Colonic mucosa (tissue), 4 donors: ENCODE measurements around the gene RPTOR. TPM values are rescaled to one million over a fixed set of nuclear protein-coding genes. Genes with fewer than 3 reads are reported as not detected.

Experiments
- DNase-seq: peaks from one replicate; pipeline ENCODE4 v3.0.0-alpha.2; 2020
- H3K27ac ChIP-seq: fragments of 200-600 bp; one replicate; pipeline ENCODE4 v1.8.0; 2021
- H3K27me3 ChIP-seq: fragments of 200-600 bp; one replicate; pipeline ENCODE4 v1.8.0; 2021
- H3K36me3 ChIP-seq: fragments of 200-600 bp; one replicate; pipeline ENCODE4 v1.8.0; 2021
- H3K4me1 ChIP-seq: fragments of 200-600 bp; one replicate; pipeline ENCODE4 v1.8.0; 2021; ENCODE audit warnings: mild to moderate bottlenecking
- H3K4me3 ChIP-seq: fragments of 200-600 bp; one replicate; pipeline ENCODE4 v1.8.0; 2021
- H3K9ac ChIP-seq, 2 donors: one replicate each; pipeline ENCODE4 v1.7.0; 2013; ENCODE audit warnings: control low read depth in 2 of 2, low read depth in 2 of 2, low read length in 2 of 2
- H3K9me3 ChIP-seq: fragments of 200-600 bp; one replicate; pipeline ENCODE4 v1.8.0; 2021
- intact Hi-C: fragments of 100-400 bp; cut with DNase I; formaldehyde crosslinking; loops from one replicate; pipeline ENCODE4 v1.14.1; 2022
- total RNA-seq, 2 donors: library from RNA; stranded (reverse); fragmentation: NEBNext Ultra II Directional in 1 of 2; extraction: Animal tissue kit (Norgen Biotek cat#: 25700) in 1 of 2; gene quantifications; one replicate each; pipeline ENCODE4 v1.2.1, GENCODE V29; 2021
- TF ChIP-seq, protein P1 (sequence below): fragments of 200-600 bp; IDR thresholded peaks from one replicate; pipeline ENCODE4 v1.8.0; 2022; ENCODE audit warnings: antibody characterized with exemption, mild to moderate bottlenecking
- donor health status: healthy.
- donor health status: DM: no; HTN: no; CAD: no.
- donor health status: DM: no; HTN: no; CAD: no.

RPTOR gene
- total RNA-seq, 2 donors from 2014 or later, result 21.2 to 39.6 TPM

DNA sequence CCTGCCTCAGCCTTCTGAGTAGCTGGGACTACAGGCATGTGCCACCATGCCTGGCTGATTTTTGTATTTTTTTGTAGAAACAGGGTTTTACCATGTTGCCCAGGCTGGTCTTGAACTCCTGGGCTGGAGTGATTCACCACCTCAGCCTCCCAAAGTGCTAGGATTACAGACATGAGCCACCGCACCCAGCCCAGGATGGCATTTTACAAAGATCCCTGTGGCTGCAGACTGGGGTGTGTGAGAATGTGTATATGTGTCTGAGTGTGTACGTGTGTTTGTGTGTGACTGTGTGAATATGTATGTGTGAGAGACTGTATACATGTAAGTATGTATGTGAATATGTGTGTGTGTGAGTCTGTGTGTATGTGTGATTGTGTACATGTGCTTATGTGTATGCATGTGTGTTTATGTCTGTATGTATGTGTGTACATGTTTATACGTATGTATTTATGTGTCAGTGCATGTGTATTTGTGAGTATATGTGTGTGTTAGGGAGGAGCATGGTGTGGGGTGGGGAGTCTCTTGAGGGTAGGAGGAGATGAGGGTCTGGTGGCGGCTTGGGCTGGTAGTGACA is 17.0 kb downstream of the RPTOR start:
- H3K9ac ChIP-seq, result no peak overlapping the region
- intact Hi-C loops, result no loop called here
- no peak overlapping the region for H3K27ac ChIP-seq
- H3K36me3 ChIP-seq, result no peaks in the 10 kb centered on the region
- no peaks in the 10 kb centered on the region for H3K4me1 ChIP-seq
- no peaks in the 10 kb centered on the region for H3K27me3 ChIP-seq
- TF ChIP-seq, protein P1, sequence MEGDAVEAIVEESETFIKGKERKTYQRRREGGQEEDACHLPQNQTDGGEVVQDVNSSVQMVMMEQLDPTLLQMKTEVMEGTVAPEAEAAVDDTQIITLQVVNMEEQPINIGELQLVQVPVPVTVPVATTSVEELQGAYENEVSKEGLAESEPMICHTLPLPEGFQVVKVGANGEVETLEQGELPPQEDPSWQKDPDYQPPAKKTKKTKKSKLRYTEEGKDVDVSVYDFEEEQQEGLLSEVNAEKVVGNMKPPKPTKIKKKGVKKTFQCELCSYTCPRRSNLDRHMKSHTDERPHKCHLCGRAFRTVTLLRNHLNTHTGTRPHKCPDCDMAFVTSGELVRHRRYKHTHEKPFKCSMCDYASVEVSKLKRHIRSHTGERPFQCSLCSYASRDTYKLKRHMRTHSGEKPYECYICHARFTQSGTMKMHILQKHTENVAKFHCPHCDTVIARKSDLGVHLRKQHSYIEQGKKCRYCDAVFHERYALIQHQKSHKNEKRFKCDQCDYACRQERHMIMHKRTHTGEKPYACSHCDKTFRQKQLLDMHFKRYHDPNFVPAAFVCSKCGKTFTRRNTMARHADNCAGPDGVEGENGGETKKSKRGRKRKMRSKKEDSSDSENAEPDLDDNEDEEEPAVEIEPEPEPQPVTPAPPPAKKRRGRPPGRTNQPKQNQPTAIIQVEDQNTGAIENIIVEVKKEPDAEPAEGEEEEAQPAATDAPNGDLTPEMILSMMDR, result no peak
- H3K9me3 ChIP-seq, result no peaks in the 10 kb centered on the region
- no peak for DNase-seq
- no peak overlapping the region for H3K4me3 ChIP-seq

DNA sequence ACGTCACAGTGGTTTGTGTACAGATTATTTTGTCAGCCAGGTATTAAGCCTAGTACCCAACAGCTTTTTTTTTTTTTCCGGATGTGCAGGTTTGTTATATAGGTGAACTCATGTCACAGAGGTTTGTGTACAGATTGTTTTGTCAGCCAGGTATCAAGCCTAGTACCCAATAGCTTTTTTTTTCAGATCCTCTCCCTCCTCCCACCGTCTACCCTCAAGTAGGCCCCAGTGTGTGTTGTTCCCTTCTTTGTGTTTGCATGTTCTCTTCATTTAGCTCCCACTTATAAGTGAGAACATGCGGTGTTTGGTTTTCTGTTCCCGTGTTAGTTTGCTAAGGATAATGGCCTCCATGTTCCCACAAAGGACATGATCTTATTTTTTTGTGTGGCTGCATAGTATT is 19.9 kb downstream of the RPTOR start:
- no peak overlapping the region for H3K27ac ChIP-seq
- no peak overlapping the region for H3K9ac ChIP-seq
- H3K27me3 ChIP-seq, result no peaks in the 10 kb centered on the region
- no peaks in the 10 kb centered on the region for H3K9me3 ChIP-seq
- H3K36me3 ChIP-seq, result no peaks in the 10 kb centered on the region
- intact Hi-C loops, result no loop called here
- H3K4me1 ChIP-seq, result no peaks in the 10 kb centered on the region
- DNase-seq, result no peak
- TF ChIP-seq, protein P1, result no peak
- H3K4me3 ChIP-seq, result no peak overlapping the region

DNA sequence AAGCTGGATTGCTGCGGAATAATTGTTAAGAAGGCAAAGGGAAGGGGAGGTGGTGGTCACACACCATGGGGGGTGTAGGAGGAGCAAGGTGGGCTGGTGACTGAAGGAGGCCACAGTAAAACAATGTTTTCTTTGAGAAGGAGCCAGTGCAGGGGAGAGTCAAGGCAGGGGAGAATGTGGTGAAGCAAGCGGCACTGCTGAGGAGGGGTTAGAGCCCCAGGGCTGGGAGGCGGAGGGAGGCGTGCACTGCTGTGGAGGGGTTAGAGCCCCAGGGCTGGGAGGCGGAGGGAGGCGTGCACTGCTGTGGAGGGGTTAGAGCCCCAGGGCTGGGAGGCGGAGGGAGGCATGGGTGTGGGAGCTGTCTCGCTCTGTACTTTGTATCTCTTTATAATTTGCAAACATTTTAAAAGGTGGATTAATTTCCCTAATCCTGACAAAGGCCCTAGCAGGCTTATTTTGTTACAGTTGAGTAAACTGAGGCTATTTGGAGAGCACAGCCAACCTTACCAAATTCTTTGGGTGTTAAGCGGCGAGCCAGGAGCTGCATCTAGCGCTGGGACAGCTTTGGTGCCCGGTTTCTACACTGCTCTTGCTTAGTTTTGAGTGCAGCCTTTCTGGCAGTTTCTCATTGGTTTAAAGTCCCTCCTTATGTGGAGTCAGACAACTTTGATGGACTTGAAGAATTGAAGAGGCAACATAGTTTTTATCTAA is 20.9 kb downstream of the RPTOR start:
- intact Hi-C loops, result no loop called here
- Histone ChIP-seq H3K4me3 (no peak overlapping the region), H3K27me3 (no peaks in the 10 kb centered on the region), H3K27ac (no peak overlapping the region), H3K36me3 (no peaks in the 10 kb centered on the region), H3K9ac (no peak overlapping the region), H3K4me1 (no peaks in the 10 kb centered on the region), H3K9me3 (no peaks in the 10 kb centered on the region)
- no peak for DNase-seq
- TF ChIP-seq, protein P1, result no peak

- no peaks in the 10 kb centered on the region for H3K9me3 ChIP-seq
- intact Hi-C loops, result no loop called here
- H3K27ac ChIP-seq, result no peak overlapping the region
- no peak overlapping the region for H3K4me3 ChIP-seq
- no peaks in the 10 kb centered on the region for H3K4me1 ChIP-seq
- no peaks in the 10 kb centered on the region for H3K27me3 ChIP-seq
- TF ChIP-seq, protein P1, result no peak
- no peak for DNase-seq
- H3K36me3 ChIP-seq, result no peaks in the 10 kb centered on the region
- H3K9ac ChIP-seq, result no peak overlapping the region
Observed at GRCh38 chr17:80566054-80566400, 21.4 kb downstream of the RPTOR start.

GRCh38 chr17:80568246-80568645 is 23.6 kb downstream of the RPTOR start:
- Histone ChIP-seq H3K4me1 (no peaks in the 10 kb centered on the region), H3K36me3 (no peaks in the 10 kb centered on the region), H3K9me3 (no peaks in the 10 kb centered on the region), H3K4me3 (no peak overlapping the region), H3K27ac (no peak overlapping the region), H3K27me3 (no peaks in the 10 kb centered on the region), H3K9ac (no peak overlapping the region)
- intact Hi-C loops, result no loop called here
- no peak for DNase-seq
- TF ChIP-seq, protein P1, result no peak
